GM18511 (cell line): ENCODE measurements around the gene KRT15.

ENCODE experiments used
- ATAC-seq: cut with Tn5 transposase; IDR thresholded peaks from one replicate; pipeline ENCODE4 v1.9.1; 2021; ENCODE audit warnings: mild to moderate bottlenecking, moderate library complexity; ENCODE audit not compliant: unreplicated experiment

The KRT15 gene

DNA sequence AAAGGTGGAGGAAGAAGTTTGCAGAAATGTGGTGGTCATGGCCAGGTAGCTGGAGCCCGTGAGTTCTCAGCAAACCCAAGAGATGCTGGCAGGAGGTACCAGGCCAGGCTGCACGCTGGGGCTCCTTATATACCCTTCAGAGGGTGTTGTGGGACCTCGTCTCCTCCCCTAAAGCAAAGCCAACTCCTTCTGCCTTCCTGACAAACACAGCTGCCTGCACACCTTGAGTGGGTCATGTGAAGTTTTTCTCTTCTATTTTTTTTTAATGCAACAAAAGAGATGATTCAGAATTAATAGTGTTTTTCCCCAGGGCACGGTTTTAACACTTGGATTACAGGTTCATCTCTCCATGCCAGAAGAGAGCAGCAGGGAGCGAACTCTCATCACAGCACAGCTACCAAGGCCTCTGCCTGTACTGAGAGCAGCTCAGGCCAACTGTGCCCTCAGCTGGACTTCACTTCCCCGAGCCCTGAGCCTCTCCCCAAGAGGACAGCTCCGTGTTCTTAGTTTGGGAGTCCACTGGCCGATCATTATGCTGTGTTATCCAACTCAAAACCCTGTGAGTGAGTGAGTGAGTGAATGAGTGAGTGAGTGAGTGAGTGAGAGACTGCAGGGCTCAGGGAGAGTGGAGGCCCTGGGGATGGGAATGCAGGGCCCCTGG lies at the start of gene KRT15:
Gene KRT15, minus strand, starts transcription at position 102 of the 661 bp plus-strand sequence. Its CDS starts 63 bp downstream, at position 39.
- ATAC-seq, result no peak

DNA sequence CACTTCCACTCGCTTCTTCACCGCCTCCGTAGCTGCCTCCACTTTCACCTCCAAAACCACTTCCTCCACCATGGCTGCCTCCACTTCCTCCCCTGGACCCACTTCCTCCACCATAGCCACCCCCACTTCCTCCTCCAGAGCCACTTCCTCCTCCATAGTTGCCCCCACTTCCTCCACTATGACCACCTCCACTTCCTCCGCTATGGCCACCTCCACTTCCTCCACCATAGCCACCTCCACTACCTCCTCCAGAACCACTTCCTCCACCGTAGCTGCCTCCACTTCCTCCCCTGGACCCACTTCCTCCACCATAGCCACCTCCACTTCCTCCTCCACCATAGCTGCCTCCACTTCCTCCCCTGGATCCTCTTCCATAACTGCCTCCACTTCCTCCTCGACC lies 48.6 kb upstream of the KRT15 start:
- ATAC-seq, result no peak

DNA sequence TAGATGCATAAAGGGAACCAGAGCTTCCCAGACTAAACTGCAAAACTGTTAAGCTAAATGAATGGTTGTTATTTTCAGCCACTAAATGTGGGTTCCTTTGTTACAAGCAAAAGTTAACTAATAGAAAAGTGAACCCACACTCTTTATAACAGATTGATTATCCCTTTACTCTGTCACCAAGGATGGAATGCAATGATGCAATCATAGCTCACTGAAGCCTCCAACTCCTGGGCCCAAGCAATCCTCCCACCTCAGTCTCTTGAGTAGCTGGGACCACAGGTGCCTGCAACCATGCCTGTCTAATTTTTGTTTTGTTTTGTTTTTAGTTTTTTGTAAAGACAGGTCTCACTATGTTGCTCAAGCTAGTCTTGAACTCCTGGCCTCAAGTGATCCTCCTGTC lies 46.6 kb upstream of the KRT15 start:
- no peak for ATAC-seq

DNA sequence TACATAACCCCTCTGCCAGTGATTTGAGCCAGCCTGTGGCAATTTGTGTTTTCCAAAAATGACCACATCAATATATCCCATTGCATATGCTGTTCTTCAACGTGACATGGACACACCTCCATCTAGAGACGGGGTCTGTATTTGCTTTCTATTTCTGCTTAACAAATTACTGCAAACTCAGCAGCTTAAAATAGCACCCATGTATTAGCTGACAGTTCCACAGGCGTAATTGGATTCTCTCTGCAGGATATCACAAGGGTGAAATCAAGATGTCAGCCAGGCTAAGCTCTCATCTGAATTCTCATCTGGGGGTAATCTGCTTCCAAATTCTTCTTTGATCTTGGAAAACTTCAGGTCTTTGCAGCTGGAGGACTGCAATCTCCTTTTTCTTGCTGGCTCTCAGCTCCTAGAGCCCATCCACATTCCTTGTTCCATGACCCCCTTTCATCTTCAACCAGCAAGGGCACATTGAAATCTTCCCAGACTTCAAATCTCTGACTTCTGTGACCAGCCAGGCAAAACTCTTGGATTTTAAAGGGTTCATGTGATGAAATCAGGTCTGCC lies 45.0 kb upstream of the KRT15 start:
- no peak for ATAC-seq

DNA sequence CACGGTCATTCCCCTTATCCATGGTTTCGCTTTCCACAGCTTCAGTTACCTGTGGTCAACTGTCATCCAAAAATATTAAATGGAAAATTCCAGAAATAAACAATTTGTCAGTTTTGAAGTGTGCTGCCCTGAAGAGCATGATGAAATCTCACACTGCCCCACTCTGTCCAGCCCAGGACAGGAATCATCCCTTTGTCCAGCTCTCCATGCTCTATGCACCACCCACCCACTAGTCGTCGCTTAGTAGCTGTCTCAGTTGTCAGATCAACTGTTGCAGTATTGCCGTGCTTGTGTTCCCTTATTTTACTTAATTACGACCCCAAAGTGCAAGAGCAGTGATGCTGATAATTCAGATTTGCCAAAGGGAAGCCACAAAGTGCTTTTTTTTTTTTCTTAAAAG lies 42.9 kb upstream of the KRT15 start:
- no peak for ATAC-seq

DNA sequence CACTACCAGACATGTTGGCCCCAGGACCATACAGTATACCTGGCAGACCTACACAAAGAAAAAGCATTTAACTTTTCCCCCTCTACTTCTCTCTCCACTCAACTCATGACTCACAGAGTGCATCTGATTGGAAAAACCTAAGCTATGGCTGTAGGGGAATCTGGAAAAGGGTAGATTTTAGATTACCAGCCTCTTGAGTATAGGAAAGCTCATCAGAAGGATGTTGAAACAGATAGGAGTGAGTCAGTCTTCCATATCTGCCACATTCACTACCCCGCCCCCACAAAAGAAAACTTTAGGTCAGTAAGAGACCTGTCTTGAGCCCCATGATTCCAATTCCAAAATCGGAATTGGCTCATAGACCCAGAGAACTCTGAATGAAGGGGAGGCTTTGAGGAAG lies 40.9 kb upstream of the KRT15 start:
- no peak for ATAC-seq

DNA sequence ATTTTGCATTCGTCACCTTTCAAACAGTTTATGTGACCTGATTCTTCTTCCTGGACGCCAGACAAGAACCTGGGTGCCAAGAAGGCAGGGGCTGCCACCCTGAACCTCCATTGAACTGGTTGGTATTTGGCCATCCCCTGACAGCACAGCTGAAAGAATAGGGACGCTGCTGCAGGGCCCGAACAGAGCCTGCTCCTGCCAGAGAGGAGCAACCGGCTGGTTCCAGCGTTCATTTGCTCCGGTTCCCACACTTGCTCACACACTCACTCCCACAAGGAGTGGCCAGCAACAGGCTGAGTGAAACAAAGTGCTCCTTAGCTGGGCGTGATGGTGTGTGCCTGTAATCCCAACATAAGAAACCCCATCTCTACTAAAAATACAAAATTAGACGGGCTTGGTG lies 38.2 kb upstream of the KRT15 start:
- no peak for ATAC-seq

DNA sequence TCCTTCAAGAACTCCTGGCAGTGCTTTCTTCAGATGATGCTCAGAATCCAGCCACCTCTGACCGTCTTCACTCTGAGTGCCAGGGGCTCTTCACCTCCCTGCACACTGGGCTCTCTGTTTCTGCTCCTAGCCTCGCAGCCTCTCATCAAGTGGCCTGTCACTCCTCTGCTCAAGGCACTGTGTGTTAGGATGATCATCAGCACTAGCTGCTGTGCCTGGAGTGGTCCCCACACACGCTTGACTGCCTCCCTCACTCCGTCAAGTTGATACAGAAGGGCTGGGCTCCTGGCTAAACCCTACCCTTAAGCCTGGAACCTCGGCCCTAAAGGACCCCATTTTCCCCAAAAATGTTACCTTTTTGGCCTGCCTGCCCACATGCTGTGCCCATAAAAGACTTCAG lies 37.6 kb upstream of the KRT15 start:
- ATAC-seq, result no peak

DNA sequence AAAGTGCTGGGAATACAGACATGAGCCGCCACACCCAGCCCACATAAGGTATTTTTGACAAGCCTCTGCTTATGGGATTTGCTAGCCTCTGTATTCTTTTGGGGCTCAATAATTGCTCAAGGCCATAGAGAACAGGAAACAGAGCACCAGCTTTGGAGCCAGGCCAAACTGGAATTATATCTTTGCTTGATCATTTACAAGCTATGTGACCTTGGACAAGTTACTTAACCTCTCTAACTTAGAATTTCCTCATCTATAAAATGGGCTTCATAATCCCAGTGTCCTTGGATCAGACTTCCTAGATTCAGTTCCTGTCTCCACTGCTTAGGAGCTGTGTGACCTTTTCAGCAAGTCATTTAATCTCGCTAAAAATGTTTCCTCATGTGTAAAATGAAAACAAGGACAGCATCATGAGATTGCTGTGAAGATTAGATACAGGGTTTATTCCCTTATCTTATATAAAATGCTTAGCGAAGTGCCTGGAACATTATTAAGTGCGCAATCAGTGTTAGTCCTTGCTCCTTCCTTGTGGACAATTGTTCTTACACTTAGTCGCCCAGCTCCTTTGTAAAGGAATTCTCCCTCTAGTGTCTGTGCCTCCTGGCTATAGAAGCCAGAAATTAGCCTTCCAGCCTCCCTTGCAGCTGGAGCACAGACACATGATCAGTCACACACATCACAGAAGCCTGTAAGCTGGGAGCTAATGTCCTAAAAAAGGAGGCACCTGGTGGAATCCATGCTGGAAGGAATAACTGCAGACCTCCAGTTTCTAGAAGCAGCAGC lies 36.6 kb upstream of the KRT15 start:
- no peak for ATAC-seq

DNA sequence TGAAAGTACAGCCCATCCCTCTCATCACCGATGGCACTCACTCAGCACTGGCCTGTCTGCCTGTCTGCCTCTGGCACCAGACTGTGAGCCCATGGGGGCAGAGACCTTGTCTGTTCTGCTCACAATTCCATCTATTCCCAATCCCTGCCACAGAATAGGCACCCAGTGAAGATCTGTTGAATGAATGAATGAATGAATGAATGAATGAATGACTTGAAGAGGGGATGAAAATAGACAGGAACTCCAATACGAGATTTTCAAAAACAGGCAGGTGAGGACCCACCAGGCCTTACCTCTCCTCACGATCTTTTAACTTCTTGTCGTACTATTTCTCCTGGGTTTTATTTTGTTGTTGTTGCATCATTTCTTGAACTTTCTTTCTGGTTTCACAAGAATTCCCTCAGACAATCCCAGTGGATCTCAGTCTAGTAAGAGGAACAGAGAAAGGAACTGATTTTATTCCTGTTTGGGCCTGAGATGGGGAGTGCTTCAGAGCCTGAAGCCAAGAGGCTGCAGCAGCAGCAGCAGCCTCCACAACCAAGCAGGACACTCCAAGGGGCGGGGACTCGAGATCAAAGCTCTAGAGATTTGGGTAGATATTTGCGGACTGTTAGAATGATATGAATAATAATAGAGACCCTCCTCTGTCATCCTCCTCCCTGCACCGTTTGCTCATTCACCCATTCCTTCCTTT lies 35.4 kb upstream of the KRT15 start:
- ATAC-seq, result no peak

DNA sequence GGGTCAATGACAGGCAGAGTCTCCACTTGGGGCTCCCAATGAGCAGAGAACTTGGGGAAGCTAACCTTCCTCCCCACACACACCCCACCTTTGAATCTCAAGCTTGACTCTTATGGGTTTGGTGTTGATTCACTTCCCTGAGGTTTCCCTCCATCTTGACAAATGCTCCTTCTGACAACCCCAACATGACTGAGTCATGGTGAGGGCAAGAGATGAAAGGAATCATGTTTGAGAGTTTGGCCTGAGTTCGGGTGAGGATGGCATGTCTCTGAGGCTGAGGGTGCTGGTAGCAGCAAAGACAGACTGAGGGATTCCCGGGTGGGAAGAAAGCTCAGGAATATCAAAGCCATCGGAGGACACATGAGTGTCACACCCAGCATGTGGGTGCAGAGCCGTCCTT lies 34.5 kb upstream of the KRT15 start:
- no peak for ATAC-seq

DNA sequence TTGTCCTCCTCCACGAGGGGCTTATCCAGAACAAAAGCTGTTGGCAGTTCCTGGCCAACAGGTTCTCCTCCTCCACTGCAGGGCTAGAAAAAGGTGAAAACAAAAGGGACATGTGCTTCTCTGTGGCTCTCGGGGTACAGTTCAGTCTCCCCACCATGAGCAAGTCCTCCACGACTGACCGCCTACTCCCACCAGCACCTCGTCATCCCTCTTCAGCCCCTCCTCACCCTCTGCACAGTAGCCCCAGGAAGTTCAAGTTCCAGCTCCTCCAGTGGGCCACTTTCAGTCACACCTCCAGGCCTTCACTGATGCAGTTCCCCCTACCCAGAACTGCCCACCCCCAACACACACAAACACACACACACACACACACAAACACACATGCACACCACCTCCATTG lies 33.8 kb upstream of the KRT15 start:
- ATAC-seq, result no peak

DNA sequence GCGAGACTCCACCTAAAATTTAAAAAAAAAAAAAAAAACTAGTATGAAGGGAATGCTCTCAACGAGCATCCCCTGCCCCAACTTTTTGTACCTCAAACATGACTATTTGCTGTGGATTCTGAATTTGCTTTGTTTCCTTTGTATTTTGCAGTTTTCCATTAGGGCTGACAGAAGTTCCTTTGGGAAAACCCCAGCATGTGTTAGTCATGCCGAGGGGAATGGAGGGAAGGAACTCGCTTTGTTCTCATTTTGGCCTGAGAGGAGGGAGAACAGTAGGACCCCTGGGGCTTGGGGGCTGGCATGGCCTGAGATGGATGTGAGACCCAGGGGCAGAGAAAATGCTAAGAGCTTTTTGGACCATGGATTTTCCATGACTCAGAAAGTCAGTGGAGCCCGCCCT lies 32.7 kb upstream of the KRT15 start:
- ATAC-seq, result no peak

DNA sequence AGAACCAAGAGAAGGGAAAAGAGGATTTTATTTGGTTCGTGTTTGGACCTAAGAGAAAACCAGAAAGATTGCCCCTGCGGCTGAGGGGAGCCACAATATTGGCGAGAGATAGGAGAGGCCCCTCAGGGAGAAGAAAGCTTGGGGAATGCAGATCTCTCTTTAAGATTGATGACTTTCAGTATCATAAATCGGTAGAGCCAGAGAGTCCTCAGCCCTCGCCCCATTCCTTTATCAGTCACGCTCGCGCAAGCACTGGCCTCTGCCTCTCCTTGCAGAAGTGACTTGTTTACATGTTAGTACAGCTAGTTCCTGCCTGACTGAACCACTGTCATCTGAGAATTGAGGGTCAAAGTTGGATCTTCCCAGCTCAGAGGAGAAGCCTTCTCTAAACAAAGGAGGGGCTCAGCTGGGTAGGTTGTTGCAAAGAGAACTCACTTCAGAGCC lies 30.9 kb upstream of the KRT15 start:
- no peak for ATAC-seq

DNA sequence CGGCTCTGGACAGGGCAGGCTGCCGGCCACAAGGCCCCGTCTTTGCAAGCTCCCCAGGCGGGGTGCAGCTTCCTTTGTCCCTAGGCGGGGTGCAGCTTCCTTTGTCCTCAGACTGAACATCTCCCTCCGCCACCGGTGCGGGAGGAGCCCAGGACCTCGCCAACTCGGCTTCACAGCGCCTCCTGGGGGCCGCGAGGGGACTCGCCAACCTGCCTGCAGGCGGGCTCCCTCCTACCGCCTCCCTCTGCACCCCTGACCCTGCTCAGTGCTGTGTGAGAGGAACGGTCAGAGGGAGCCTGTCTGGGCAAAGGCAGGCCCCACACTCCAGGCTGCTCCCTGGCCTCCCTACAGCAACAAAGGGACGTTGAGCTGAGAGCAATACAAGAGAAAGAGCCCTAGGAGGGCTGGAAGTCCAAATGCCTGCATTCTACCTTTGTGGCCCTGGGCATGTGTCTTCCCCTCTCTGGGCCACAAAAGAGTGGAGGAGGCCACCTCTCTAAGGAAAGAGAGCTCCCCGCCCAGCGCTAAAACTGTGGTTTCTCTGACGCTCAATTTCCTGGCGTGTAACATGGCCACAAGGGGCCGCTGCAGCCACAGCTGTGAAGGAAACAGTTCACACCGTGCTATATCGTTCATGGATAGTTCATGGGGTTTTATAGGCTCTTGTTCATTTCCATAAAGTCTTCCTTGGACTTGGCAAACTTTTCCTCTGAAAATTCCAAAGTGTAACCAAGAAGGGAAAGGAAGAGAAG lies 30.3 kb upstream of the KRT15 start:
- ATAC-seq, result peak; percentile 66

DNA sequence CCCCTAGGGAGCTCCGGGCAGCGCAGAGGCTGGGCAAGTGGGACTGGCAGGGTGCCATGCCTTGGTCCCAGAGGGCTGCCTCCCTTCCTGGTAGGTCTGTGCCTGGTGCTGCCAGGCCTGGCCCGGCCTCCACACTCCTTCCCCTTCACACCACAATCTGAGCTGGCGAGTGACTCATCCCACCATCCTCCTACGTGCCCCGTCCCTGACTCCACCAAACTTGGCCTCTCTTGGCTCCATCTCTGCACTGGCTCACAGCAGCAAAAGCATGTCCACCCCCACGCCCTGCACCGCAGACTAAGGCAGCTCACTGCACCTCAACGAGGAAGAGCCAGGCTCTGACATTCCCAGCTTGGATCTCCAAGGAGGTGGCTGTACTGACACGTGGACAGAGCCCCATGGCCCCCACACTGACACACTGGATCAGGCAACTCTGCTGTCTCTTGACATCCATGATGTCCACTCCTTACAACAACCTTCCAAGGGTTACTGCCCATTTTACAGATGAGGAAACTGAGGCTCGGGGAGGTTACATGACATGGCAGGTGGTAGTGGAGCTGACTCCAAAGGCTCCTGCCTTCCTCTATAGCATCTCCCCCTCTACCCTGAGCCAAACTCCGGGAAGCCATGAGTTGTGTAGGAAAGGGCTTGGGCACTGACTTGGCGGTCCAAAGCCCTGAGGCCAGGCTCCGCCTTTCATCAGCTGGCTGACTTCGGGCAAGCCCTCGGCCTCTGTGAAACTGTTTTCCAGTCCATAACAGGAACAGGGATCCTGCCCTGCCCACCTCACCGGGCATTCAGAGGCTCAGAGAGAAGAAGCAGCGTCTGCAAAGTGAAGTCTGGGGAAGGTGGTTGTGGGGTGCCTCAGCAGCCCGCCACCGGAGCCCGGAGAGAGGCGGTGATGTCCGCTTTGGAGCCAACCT lies 29.5 kb upstream of the KRT15 start:
- no peak for ATAC-seq

DNA sequence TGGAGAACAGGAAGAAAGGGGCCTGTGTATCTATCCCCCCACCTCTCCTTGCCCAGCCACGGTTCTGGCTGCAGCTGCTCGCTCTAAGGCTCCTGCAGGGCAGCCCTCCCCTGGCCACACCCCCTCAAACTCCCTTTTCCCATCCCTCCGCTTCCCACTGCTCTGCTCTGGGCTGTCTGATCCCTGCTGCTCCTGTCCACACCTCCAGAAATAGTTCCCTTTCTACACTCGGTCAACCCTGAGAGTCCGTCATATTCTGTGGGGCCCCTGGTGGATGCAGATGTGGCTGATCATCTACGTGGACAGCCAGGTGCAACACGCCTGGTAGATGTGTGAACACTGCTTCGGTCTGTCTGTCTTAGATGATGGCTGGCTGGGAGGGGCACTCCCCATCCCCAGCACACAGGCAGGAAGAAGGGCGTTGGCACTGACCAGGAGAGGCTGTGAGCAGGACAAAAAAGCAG lies 28.7 kb upstream of the KRT15 start:
- ATAC-seq, result no peak

DNA sequence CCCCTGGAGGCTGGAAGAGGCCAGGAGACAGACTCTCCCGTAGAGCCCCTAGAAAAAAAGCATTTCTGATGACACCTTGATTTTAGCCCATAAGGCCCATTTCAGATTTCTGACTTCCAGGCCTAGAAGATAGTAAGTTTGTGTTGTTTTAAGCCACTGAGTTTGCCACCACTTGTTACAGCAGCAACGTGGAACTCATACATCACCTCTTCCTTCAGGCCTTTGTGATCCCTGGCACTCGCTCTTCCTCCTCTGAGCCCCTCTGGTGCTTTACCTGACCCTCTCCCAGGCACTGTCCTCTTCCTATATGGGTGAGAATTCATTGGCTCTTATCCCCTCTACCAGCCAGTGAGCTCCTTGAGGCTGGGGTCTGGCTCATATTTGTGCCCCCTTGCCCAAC lies 28.1 kb upstream of the KRT15 start:
- ATAC-seq, result no peak

DNA sequence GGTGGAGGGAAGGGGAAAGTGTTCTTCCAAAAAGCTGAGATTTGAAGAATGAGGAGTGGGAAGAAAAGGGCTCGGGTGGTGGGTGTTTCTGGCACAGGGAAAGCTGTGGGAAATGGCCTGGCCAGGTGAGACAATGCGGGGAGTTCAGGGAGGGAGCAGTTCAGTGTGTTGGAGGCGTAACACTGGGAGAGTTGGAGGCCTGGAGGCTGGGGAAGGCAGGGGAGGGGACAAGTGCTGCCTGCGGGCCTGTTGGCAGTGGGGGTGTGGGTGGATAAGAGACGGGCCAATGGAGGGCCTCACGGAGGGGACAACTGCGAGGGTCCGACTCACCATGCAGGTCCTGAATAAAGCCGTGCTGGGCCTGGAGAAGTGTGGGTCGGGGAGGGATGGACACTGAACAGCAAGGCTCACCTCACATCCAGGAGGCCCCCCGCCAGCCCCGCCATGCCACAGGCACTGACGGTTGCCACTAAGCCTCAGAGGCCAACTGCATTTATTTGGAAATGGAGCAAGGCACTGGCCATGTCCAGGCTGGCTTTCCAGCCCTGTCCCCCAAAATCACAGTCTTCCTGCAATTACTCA lies 27.2 kb upstream of the KRT15 start:
- no peak for ATAC-seq
